GM12878 (cell line): ENCODE data around the gene HSD17B10. TPM values are rescaled to one million over a fixed set of nuclear protein-coding genes. Genes with fewer than 3 reads are reported as not detected.

Experiments
- ATAC-seq: fragments of 200-7000 bp; cut with Tn5 transposase; 3 replicates; pipeline ENCODE4 v1.9.1; 2020; ENCODE audit warnings: mild to moderate bottlenecking, moderate library complexity
- BruUV-seq: library from RNA; stranded (reverse); fragments of 400-500 nt; replicated peaks from 2 replicates; lab custom pipeline; 2021; lab: Mats Ljungman, UMichigan
- CTCF ChIA-PET: fragments of 300-600 bp; sonication (Branson Sonifier 250); formaldehyde crosslinking; extraction: SDS; loops from one replicate; lab custom pipeline; 2021; ENCODE audit warnings: inconsistent platforms; lab: Yijun Ruan, JAX
- POLR2A ChIA-PET: fragments of 350-600 bp; formaldehyde crosslinking; extraction: SDS; loops from one replicate; lab custom pipeline; 2021; ENCODE audit warnings: inconsistent platforms; lab: Charles Lee
- RAD21 ChIA-PET: fragments of 300-600 bp; sonication (Branson Sonifier 250); formaldehyde crosslinking; loops from one replicate; lab custom pipeline; 2023; ENCODE audit warnings: antibody characterized with exemption; ENCODE audit not compliant: unreplicated experiment; lab: Charles Lee
- SMC1A ChIA-PET: fragments of 300-600 bp; sonication (Branson Sonifier 250); formaldehyde crosslinking; loops from one replicate; lab custom pipeline; 2023; ENCODE audit not compliant: unreplicated experiment, uncharacterized antibody; lab: Charles Lee
- DNase-seq: peaks from one replicate; pipeline ENCODE4 v3.0.0-alpha.2; 2011; ENCODE audit warnings: low read depth, low spot score
- FAIRE-seq: peaks from 3 replicates; lab custom pipeline; 2011; peaks lifted over from hg19 to GRCh38; lab: Jason Lieb, UNC
- H2AFZ ChIP-seq: 2 replicates; pipeline ENCODE4 v1.6.0; 2011; ENCODE audit warnings: low read depth, low read length, control low read depth; ENCODE audit not compliant: control insufficient read depth
- H3K27ac ChIP-seq: 2 replicates; pipeline ENCODE4 v1.5.1; 2011; ENCODE audit warnings: control low read depth; ENCODE audit not compliant: control insufficient read depth, insufficient read depth
- H3K27me3 ChIP-seq, 2 experiments: replicated peaks in 1 of 2; 2 replicates each; pipeline versions ENCODE4 v1.6.0 to v1.6.1; 2011; ENCODE audit warnings: low read length in 1 of 2; ENCODE audit not compliant: control insufficient read depth in 2 of 2, insufficient read depth in 2 of 2
- H3K36me3 ChIP-seq, 2 experiments: 2 replicates each; pipeline ENCODE4 v1.5.1; 2011; ENCODE audit warnings: low read length in 1 of 2; ENCODE audit not compliant: control insufficient read depth in 2 of 2, insufficient read depth in 2 of 2
- H3K4me1 ChIP-seq: 2 replicates; pipeline ENCODE4 v1.6.1; 2011; ENCODE audit warnings: mild to moderate bottlenecking, low read length, moderate library complexity, mixed read lengths; ENCODE audit not compliant: control insufficient read depth, insufficient read depth
- H3K4me2 ChIP-seq: 2 replicates; pipeline ENCODE4 v1.6.0; 2011; ENCODE audit warnings: control low read depth; ENCODE audit not compliant: control insufficient read depth, insufficient read depth
- H3K4me3 ChIP-seq: fragments of 200-600 bp; sonication (generic); 2 replicates; pipeline ENCODE4 v1.5.1; 2016
- H3K79me2 ChIP-seq: 2 replicates; pipeline ENCODE4 v1.6.0; 2011; ENCODE audit warnings: low read length; ENCODE audit not compliant: control insufficient read depth, insufficient read depth
- H3K9ac ChIP-seq: 2 replicates; pipeline ENCODE4 v1.8.0; 2011; ENCODE audit warnings: low read length, control low read depth, mixed read lengths; ENCODE audit not compliant: control insufficient read depth, insufficient read depth
- H3K9me3 ChIP-seq: replicated peaks from 3 replicates; pipeline ENCODE4 v1.5.1; 2011; ENCODE audit warnings: mild to moderate bottlenecking, low read length; ENCODE audit not compliant: control insufficient read depth, insufficient read depth
- H4K20me1 ChIP-seq: 2 replicates; pipeline ENCODE4 v1.6.0; 2011; ENCODE audit not compliant: control insufficient read depth, insufficient read depth
- BHLHE40 ChIP-seq, 2 experiments: fragments of 450-650 bp in 1 of 2; IDR thresholded peaks; 2 replicates each; pipeline ENCODE4 v1.6.1; 2011 to 2017; ENCODE audit warnings: low read depth in 2 of 2, borderline replicate concordance in 1 of 2, improper control_type of control experiment in 1 of 2, low read length in 1 of 2, mild to moderate bottlenecking in 1 of 2
- BRCA1 ChIP-seq: IDR thresholded peaks from 2 replicates; pipeline ENCODE4 v1.6.1; 2011; ENCODE audit warnings: low read depth, low read length, improper control_type of control experiment
- CHD4 ChIP-seq: fragments of 200-600 bp; sonication (generic); IDR thresholded peaks from 2 replicates; pipeline ENCODE4 v1.6.1; 2016; ENCODE audit warnings: mild to moderate bottlenecking
- CTCF ChIP-seq, 3 experiments: IDR thresholded peaks in 2 of 3; conservative IDR thresholded peaks in 1 of 3; 2 replicates each; pipeline ENCODE4 v1.5.1; 2011; ENCODE audit warnings: low read depth in 3 of 3, low read length in 3 of 3, mild to moderate bottlenecking in 3 of 3, control low read depth in 2 of 3, moderate library complexity in 2 of 3, inconsistent platforms in 1 of 3, mixed read lengths in 1 of 3; ENCODE audit not compliant: control insufficient read depth in 2 of 3, insufficient read depth in 1 of 3; ENCODE audit errors: extremely low read depth in 1 of 3
- DPF2 ChIP-seq: fragments of 450-650 bp; IDR thresholded peaks from 2 replicates; pipeline ENCODE4 v1.6.1; 2017; ENCODE audit warnings: mild to moderate bottlenecking
- EED ChIP-seq: sonication (generic); IDR thresholded peaks from 2 replicates; pipeline ENCODE4 v1.6.1; 2016; ENCODE audit warnings: antibody characterized with exemption, low read depth
- EGR1 ChIP-seq, 2 experiments: IDR thresholded peaks; 1 replicate in 1 of 2; 2 replicates in 1 of 2; pipeline ENCODE4 v1.6.1; 2011 to 2012; ENCODE audit warnings: low read depth in 2 of 2, low read length in 2 of 2, borderline replicate concordance in 1 of 2, mild to moderate bottlenecking in 1 of 2, moderate library complexity in 1 of 2
- ESRRA ChIP-seq: IDR thresholded peaks from 2 replicates; pipeline ENCODE4 v1.6.1; 2012; ENCODE audit warnings: mild to moderate bottlenecking, low read length, improper control_type of control experiment
- HCFC1 ChIP-seq: fragments of 150-350 bp; IDR thresholded peaks from 2 replicates; pipeline ENCODE4 v1.6.1; 2014; ENCODE audit warnings: low read length
- IRF3 ChIP-seq: fragments of 450-650 bp; IDR thresholded peaks from 2 replicates; pipeline ENCODE4 v1.6.1; 2014; ENCODE audit warnings: mild to moderate bottlenecking
- KLF5 ChIP-seq: fragments of 450-650 bp; IDR thresholded peaks from 2 replicates; pipeline ENCODE4 v1.6.1; 2014; ENCODE audit warnings: mild to moderate bottlenecking; ENCODE audit not compliant: partially characterized antibody
- MAX ChIP-seq: IDR thresholded peaks from 2 replicates; pipeline ENCODE4 v1.6.1; 2012; ENCODE audit warnings: low read depth, low read length, improper control_type of control experiment
- MTA2 ChIP-seq: fragments of 450-650 bp; IDR thresholded peaks from 2 replicates; pipeline ENCODE4 v1.6.1; 2016; ENCODE audit warnings: low read depth, mild to moderate bottlenecking, moderate library complexity
- NFXL1 ChIP-seq: fragments of 450-650 bp; IDR thresholded peaks from 2 replicates; pipeline ENCODE4 v1.6.1; 2017; ENCODE audit warnings: antibody characterized with exemption, mild to moderate bottlenecking, borderline replicate concordance
- NFYA ChIP-seq: IDR thresholded peaks from 2 replicates; pipeline ENCODE4 v1.6.1; 2011; ENCODE audit warnings: low read depth, mild to moderate bottlenecking, low read length, improper control_type of control experiment, borderline replicate concordance
- NR2C2 ChIP-seq: IDR thresholded peaks from 2 replicates; pipeline ENCODE4 v1.6.1; 2011; ENCODE audit warnings: borderline replicate concordance, low read depth; ENCODE audit not compliant: control insufficient read depth, insufficient read length
- PAX8 ChIP-seq: fragments of 450-650 bp; IDR thresholded peaks from 2 replicates; pipeline ENCODE4 v1.6.1; 2017; ENCODE audit warnings: mild to moderate bottlenecking, moderate library complexity
- RAD21 ChIP-seq: IDR thresholded peaks from 2 replicates; pipeline ENCODE4 v1.6.1; 2011; ENCODE audit warnings: mild to moderate bottlenecking, low read depth, low read length, moderate library complexity; ENCODE audit not compliant: insufficient read depth
- SIX5 ChIP-seq: IDR thresholded peaks from 2 replicates; pipeline ENCODE4 v1.6.1; 2011; ENCODE audit warnings: mild to moderate bottlenecking, low read depth, low read length, moderate library complexity; ENCODE audit not compliant: severe bottlenecking
- SMARCA5 ChIP-seq: fragments of 450-650 bp; IDR thresholded peaks from 2 replicates; pipeline ENCODE4 v1.6.1; 2017; ENCODE audit warnings: mild to moderate bottlenecking
- SP1 ChIP-seq: IDR thresholded peaks from one replicate; pipeline ENCODE4 v1.6.1; 2011; ENCODE audit warnings: low read depth, low read length
- SUZ12 ChIP-seq: fragments of 200-600 bp; sonication (generic); IDR thresholded peaks from one replicate; pipeline ENCODE4 v1.6.1; 2018; ENCODE audit warnings: antibody characterized with exemption, mild to moderate bottlenecking; ENCODE audit not compliant: unreplicated experiment
- TCF12 ChIP-seq: IDR thresholded peaks from 2 replicates; pipeline ENCODE4 v1.6.1; 2011; ENCODE audit warnings: low read depth, mild to moderate bottlenecking, low read length
- TCF7 ChIP-seq: IDR thresholded peaks from 2 replicates; pipeline ENCODE4 v1.6.1; 2014; ENCODE audit warnings: antibody characterized with exemption, borderline replicate concordance
- WGBS: methylation state at CpG from one replicate; pipeline ENCODE4 v1.1.6; 2016; ENCODE audit warnings: low lambda C conversion rate; ENCODE audit not compliant: insufficient replicate concordance, insufficient coverage; ENCODE audit errors: missing lambda C conversion rate; 5-methylcytosine and 5-hydroxymethylcytosine counted together
- in situ Hi-C: fragments of 300-500 bp; cut with MboI; formaldehyde crosslinking; loops from 9 replicates; pipeline ENCODE4 v1.14.3; 2018; ENCODE audit warnings: mixed read lengths
- intact Hi-C: fragments of 100-400 bp; cut with micrococcal nuclease; formaldehyde crosslinking; loops from one replicate; pipeline ENCODE4 v1.14.2; 2022; ENCODE audit not compliant: unreplicated experiment
- polyA plus RNA-seq, 11 experiments: library from polyadenylated mRNA; depleted of rRNA in 4 of 11; unstranded in 6 of 11; stranded (reverse) in 5 of 11; fragments of >200 nt; fragmentation: Nextera tagmentation in 4 of 11; fragmentation: Illumina TruSeq in 1 of 11; extraction: Ambion mirVana in 4 of 11; extraction: Trizol in 1 of 11; gene quantifications; 1 replicate in 1 of 11; 2 replicates in 10 of 11; pipeline versions ENCODE4 v1.2.1 to v1.2.3, GENCODE V29; 2011 to 2016; ENCODE audit warnings: inconsistent platforms in 2 of 11, missing spikeins in 2 of 11, low read depth in 1 of 11
- total RNA-seq, 4 experiments: library from RNA; depleted of rRNA in 3 of 4; stranded (reverse); fragments of >200 nt in 3 of 4; fragmentation: Illumina TruSeq in 1 of 4; extraction: Trizol in 1 of 4; gene quantifications; 2 replicates each; pipeline versions ENCODE4 v1.2.1 to v1.2.3, GENCODE V29; 2013 to 2021

HSD17B10 gene
- total and polyA plus RNA-seq, 10 of the 15 experiments (the other 5 are each of a cell fraction or from before 2014, with no cell fraction given) = 43.7 to 313 (median 187) TPM

GRCh38 chrX:53435997-53436396, 1.8 kb upstream of the HSD17B10 start:
- ATAC-seq (peak; percentile 80), FAIRE-seq (peak; percentile 92), DNase-seq (peak; percentile 9)
- WGBS = 3% methylated on average over 4 of the region's 4 CpGs
- ChIA-PET RAD21 (interaction anchor here (1.0 to 3.3 kb wide), 8 partner anchors 10 to 126 kb away, joined by 3 to 21 read pairs (median 6); partner anchors contain the start of genes RIBC1 and SMC1A), CTCF (interaction anchor here (0.9 to 6.6 kb wide), 13 partner anchors 8 to 512 kb away, joined by 3 to 122 read pairs (median 6); partner anchors contain the start of genes RIBC1 and SMC1A), SMC1A (interaction anchor here (0.7 to 3.6 kb wide), 8 partner anchors 10 to 152 kb away, joined by 3 to 22 read pairs (median 4); partner anchors contain the start of genes RIBC1 and SMC1A), POLR2A (interaction anchor here (1.7 kb wide), 1 partner anchor 13 kb away, joined by 7 read pairs; the partner anchor contains the start of genes RIBC1 and SMC1A)
- no TSS peak for BruUV-seq
- Histone ChIP-seq H3K4me1 (peaks cover 2% of the 10 kb centered on the region), H2AFZ (no peak overlapping the region), H3K9me3 (no peaks in the 10 kb centered on the region), H3K4me2 (no peak overlapping the region), H4K20me1 (no peaks in the 10 kb centered on the region), H3K9ac (no peak overlapping the region), H3K4me3 (no peak overlapping the region), H3K36me3 (no peaks in the 10 kb centered on the region), H3K27ac (no peak overlapping the region), H3K27me3 (peaks cover 0 to 3% of the 10 kb centered on the region in 2 experiments; a peak in 1 of 4 replicates), H3K79me2 (peaks cover 9% of the 10 kb centered on the region)
- intact Hi-C loops (loop anchor here (1.0 to 2.0 kb wide), 2 partner anchors 119 to 123 kb away; no protein-coding TSS in a partner anchor), in situ Hi-C loops (no loop called here)
- TF ChIP-seq DPF2 = no peak
- TF ChIP-seq RAD21 = peak; percentile 71
- TF ChIP-seq CHD4 = no peak
- no peak for TF ChIP-seq SP1
- TF ChIP-seq TCF7 = no peak
- TF ChIP-seq BHLHE40 (IDR thresholded peaks at IDR 0.05; ENCODE audit: borderline replicate concordance in 1 of 2, low read depth in 2 of 2, low read length in 1 of 2) = no peak
- TF ChIP-seq EED = no peak
- TF ChIP-seq NFYA = no peak
- TF ChIP-seq EGR1 (IDR thresholded peaks at IDR 0.05; ENCODE audit: borderline replicate concordance in 1 of 2, low read depth in 2 of 2, low read length in 2 of 2) = no peak
- TF ChIP-seq SMARCA5 = 0 out of 2 replicates have a peak, but pooled peaks have one; percentile 38
- TF ChIP-seq BRCA1 = no peak
- TF ChIP-seq TCF12 = 0 out of 2 replicates have a peak, but pooled peaks have one; percentile 23
- TF ChIP-seq NR2C2 = no peak
- TF ChIP-seq MTA2 = no peak
- TF ChIP-seq HCFC1 = no peak
- no peak for TF ChIP-seq MAX
- TF ChIP-seq PAX8 = no peak
- no peak for TF ChIP-seq SUZ12
- TF ChIP-seq IRF3 = no peak
- no peak for TF ChIP-seq NFXL1
- TF ChIP-seq KLF5 = no peak
- no peak for TF ChIP-seq SIX5
- TF ChIP-seq CTCF (IDR thresholded peaks at IDR 0.05 in 2 of 3, conservative IDR thresholded peaks at IDR 0.05 in 1 of 3; ENCODE audit: control insufficient read depth in 2 of 3, extremely low read depth in 1 of 3, insufficient read depth in 1 of 3, low read depth in 3 of 3, low read length in 3 of 3) = peak; percentile 88 to 93 (median 93)
- TF ChIP-seq ESRRA = no peak
